H1 (cell line): ENCODE data around the gene INVS. TPM values are rescaled to one million over a fixed set of nuclear protein-coding genes. Genes with fewer than 3 reads are reported as not detected.

Source experiments
- CTCF ChIA-PET: fragments of 300-600 bp; sonication (Branson Sonifier 250); formaldehyde crosslinking; loops from one replicate; lab custom pipeline; 2021; ENCODE audit not compliant: partially characterized antibody; lab: Charles Lee
- POLR2A ChIA-PET: fragments of 300-600 bp; sonication (Branson Sonifier 250); formaldehyde crosslinking; loops from one replicate; lab custom pipeline; 2021; ENCODE audit warnings: inconsistent platforms; ENCODE audit not compliant: partially characterized antibody; lab: Charles Lee
- DNase-seq, 2 experiments: peaks; one replicate each; pipeline versions ENCODE4 v3.0.0 to v3.0.0-alpha.2; 2010 to 2022; ENCODE audit warnings: low spot score in 2 of 2, low read depth in 1 of 2, mixed read lengths in 1 of 2
- FAIRE-seq: peaks from 2 replicates; lab custom pipeline; 2011; peaks lifted over from hg19 to GRCh38; lab: Jason Lieb, UNC
- H2AFZ ChIP-seq: 2 replicates; pipeline ENCODE4 v1.8.1; 2012; ENCODE audit warnings: low read length, inconsistent platforms
- H2AK5ac ChIP-seq: 2 replicates; pipeline ENCODE4 v1.6.1; 2013; ENCODE audit warnings: low read depth, low read length
- H2BK120ac ChIP-seq: replicated peaks from 2 replicates; pipeline ENCODE3; 2013; ENCODE audit warnings: low read depth, low read length, inconsistent platforms
- H2BK12ac ChIP-seq: 2 replicates; pipeline ENCODE4 v1.6.1; 2013; ENCODE audit warnings: low read depth, low read length
- H2BK15ac ChIP-seq: 2 replicates; pipeline ENCODE4 v1.6.1; 2013; ENCODE audit warnings: low read length
- H2BK20ac ChIP-seq: 2 replicates; pipeline ENCODE4 v1.6.1; 2013; ENCODE audit warnings: low read length
- H2BK5ac ChIP-seq: 2 replicates; pipeline ENCODE4 v1.6.1; 2013; ENCODE audit warnings: low read depth, low read length
- H3K14ac ChIP-seq: 2 replicates; pipeline ENCODE4 v1.6.1; 2013; ENCODE audit warnings: inconsistent platforms; ENCODE audit not compliant: insufficient read length
- H3K18ac ChIP-seq: 2 replicates; pipeline ENCODE4 v1.6.1; 2013; ENCODE audit warnings: low read length; ENCODE audit errors: extremely low read depth
- H3K23ac ChIP-seq: 2 replicates; pipeline ENCODE4 v1.6.1; 2013; ENCODE audit warnings: inconsistent platforms; ENCODE audit not compliant: insufficient read length
- H3K23me2 ChIP-seq: 2 replicates; pipeline ENCODE4 v1.6.1; 2013; ENCODE audit warnings: low read depth, low read length
- H3K27ac ChIP-seq: 2 replicates; pipeline ENCODE4 v1.6.1; 2011; ENCODE audit warnings: low read depth, low read length, inconsistent platforms
- H3K27me3 ChIP-seq, 4 experiments: replicated peaks in 1 of 4; 1 replicate in 1 of 4; 2 replicates in 3 of 4; pipeline versions ENCODE4 v1.6.1 to v1.8.1; 2011 to 2013; ENCODE audit warnings: low read length in 3 of 4, mild to moderate bottlenecking in 3 of 4, inconsistent platforms in 2 of 4, mixed read lengths in 2 of 4, moderate library complexity in 1 of 4; ENCODE audit not compliant: control insufficient read depth in 3 of 4, insufficient read depth in 3 of 4; ENCODE audit errors: extremely low read depth in 1 of 4
- H3K36me3 ChIP-seq, 4 experiments: 2 replicates each; pipeline versions ENCODE4 v1.6.1 to v1.8.1; 2011 to 2013; ENCODE audit warnings: mild to moderate bottlenecking in 4 of 4, low read length in 3 of 4, moderate library complexity in 2 of 4, control low read depth in 1 of 4, inconsistent platforms in 1 of 4; ENCODE audit not compliant: insufficient read depth in 4 of 4, control insufficient read depth in 2 of 4
- H3K4ac ChIP-seq: replicated peaks from 2 replicates; pipeline ENCODE3; 2013; ENCODE audit warnings: low read length, low read depth, mixed read lengths, inconsistent platforms; ENCODE audit not compliant: insufficient read length
- H3K4me1 ChIP-seq, 4 experiments: replicated peaks in 1 of 4; 1 replicate in 1 of 4; 2 replicates in 3 of 4; pipeline versions ENCODE4 v1.6.1 to v1.8.1; 2011 to 2013; ENCODE audit warnings: low read length in 3 of 4, inconsistent platforms in 2 of 4, mixed read lengths in 1 of 4; ENCODE audit not compliant: insufficient read depth in 4 of 4, control insufficient read depth in 3 of 4
- H3K4me2 ChIP-seq, 2 experiments: 2 replicates each; pipeline versions ENCODE4 v1.6.1 to v1.8.1; 2011 to 2013; ENCODE audit warnings: low read depth in 2 of 2, low read length in 2 of 2, control low read depth in 1 of 2, inconsistent platforms in 1 of 2, mild to moderate bottlenecking in 1 of 2; ENCODE audit not compliant: insufficient read depth in 1 of 2
- H3K4me3 ChIP-seq, 4 experiments: fragments of 200-600, 300-600 bp in 1 of 4; sonication (generic), shearing (Covaris generic), sonication (Bioruptor Twin) in 1 of 4; 2 replicates each; pipeline versions ENCODE4 v1.5.1 to v1.8.1; 2011 to 2016; ENCODE audit warnings: low read length in 4 of 4, low read depth in 3 of 4, control low read depth in 2 of 4, inconsistent platforms in 2 of 4, mild to moderate bottlenecking in 2 of 4, mixed read lengths in 1 of 4, moderate library complexity in 1 of 4; ENCODE audit not compliant: insufficient read depth in 2 of 4; ENCODE audit errors: extremely low read depth in 1 of 4
- H3K56ac ChIP-seq: replicated peaks from 2 replicates; pipeline ENCODE3; 2013; ENCODE audit warnings: low read depth, mild to moderate bottlenecking, mixed read lengths, low read length, inconsistent platforms; ENCODE audit not compliant: insufficient read length
- H3K79me1 ChIP-seq: 2 replicates; pipeline ENCODE4 v1.6.1; 2013; ENCODE audit warnings: low read depth, low read length, control low read depth
- H3K79me2 ChIP-seq, 2 experiments: 2 replicates each; pipeline versions ENCODE4 v1.6.1 to v1.8.1; 2012 to 2013; ENCODE audit warnings: low read length in 2 of 2, mild to moderate bottlenecking in 2 of 2, inconsistent platforms in 1 of 2; ENCODE audit not compliant: insufficient read depth in 2 of 2, control insufficient read depth in 1 of 2
- H3K9ac ChIP-seq, 4 experiments: replicated peaks in 1 of 4; 1 replicate in 1 of 4; 2 replicates in 3 of 4; pipeline versions ENCODE4 v1.6.1 to v1.8.1; 2011 to 2013; ENCODE audit warnings: low read depth in 3 of 4, low read length in 3 of 4, control low read depth in 2 of 4, mild to moderate bottlenecking in 2 of 4, moderate library complexity in 2 of 4, inconsistent platforms in 1 of 4; ENCODE audit errors: extremely low read depth in 1 of 4
- H3K9me3 ChIP-seq, 2 experiments: 2 replicates each; pipeline versions ENCODE4 v1.6.1 to v1.8.1; 2012 to 2013; ENCODE audit warnings: mild to moderate bottlenecking in 2 of 2, moderate library complexity in 2 of 2, control low read depth in 1 of 2, inconsistent platforms in 1 of 2, low read depth in 1 of 2, low read length in 1 of 2, mixed read lengths in 1 of 2; ENCODE audit not compliant: insufficient read depth in 2 of 2
- H4K20me1 ChIP-seq, 2 experiments: replicated peaks in 1 of 2; 2 replicates each; pipeline versions ENCODE3 to v1.8.1; 2011 to 2013; ENCODE audit warnings: inconsistent platforms in 2 of 2, low read length in 2 of 2, mild to moderate bottlenecking in 1 of 2; ENCODE audit not compliant: insufficient read depth in 2 of 2, control insufficient read depth in 1 of 2
- H4K5ac ChIP-seq: 2 replicates; pipeline ENCODE4 v1.6.1; 2013; ENCODE audit warnings: low read length, low read depth, mixed read lengths, inconsistent platforms; ENCODE audit not compliant: insufficient read length
- H4K8ac ChIP-seq: 2 replicates; pipeline ENCODE4 v1.8.0; 2013; ENCODE audit warnings: mild to moderate bottlenecking, moderate library complexity, low read length, inconsistent platforms; ENCODE audit not compliant: insufficient read depth; ENCODE audit errors: extremely low read depth
- H4K91ac ChIP-seq: replicated peaks from 2 replicates; pipeline ENCODE3; 2013; ENCODE audit warnings: low read length, mixed read lengths, inconsistent platforms; ENCODE audit not compliant: insufficient read length
- CBX5 ChIP-seq: fragments of 300-800, 300-1000 bp; sonication (generic); IDR thresholded peaks from 2 replicates; pipeline ENCODE4 v1.7.1; 2016; ENCODE audit warnings: antibody characterized with exemption, low read length, low read depth
- CEBPB ChIP-seq: IDR thresholded peaks from 2 replicates; pipeline ENCODE4 v1.6.1; 2012; ENCODE audit warnings: low read depth, low read length
- CHD1 ChIP-seq: IDR thresholded peaks from 2 replicates; pipeline ENCODE4 v1.6.1; 2012; ENCODE audit warnings: low read depth, low read length, improper control_type of control experiment
- EZH2 ChIP-seq: fragments of 200-600 bp; sonication (generic); IDR thresholded peaks from 2 replicates; pipeline ENCODE4 v1.7.1; 2012; ENCODE audit warnings: low read depth, mild to moderate bottlenecking, moderate library complexity, low read length, inconsistent platforms; ENCODE audit not compliant: severe bottlenecking
- JUN ChIP-seq: IDR thresholded peaks from 2 replicates; pipeline ENCODE4 v1.6.1; 2011; ENCODE audit warnings: low read depth, mild to moderate bottlenecking, improper control_type of control experiment, low read length
- MAFK ChIP-seq: IDR thresholded peaks from 2 replicates; pipeline ENCODE4 v1.6.1; 2012; ENCODE audit warnings: low read depth, mild to moderate bottlenecking, improper control_type of control experiment, low read length
- NRF1 ChIP-seq: IDR thresholded peaks from 2 replicates; pipeline ENCODE4 v1.6.1; 2011; ENCODE audit warnings: mild to moderate bottlenecking, low read depth, low read length, improper control_type of control experiment
- PHF8 ChIP-seq: fragments of 200-600 bp; sonication (generic); conservative IDR thresholded peaks from 2 replicates; pipeline ENCODE4 v1.7.1; 2012; ENCODE audit warnings: low read depth, mild to moderate bottlenecking, inconsistent platforms, low read length, moderate library complexity
- RNF2 ChIP-seq: fragments of 200-900, 300-1000 bp; sonication (generic); IDR thresholded peaks from 2 replicates; pipeline ENCODE4 v1.7.1; 2016; ENCODE audit warnings: borderline replicate concordance, low read depth, mild to moderate bottlenecking, antibody characterized with exemption, low read length; ENCODE audit not compliant: poor library complexity, severe bottlenecking; ENCODE audit errors: missing control alignments
- RXRA ChIP-seq: IDR thresholded peaks from 2 replicates; pipeline ENCODE4 v1.6.1; 2011; ENCODE audit warnings: low read depth, mild to moderate bottlenecking, low read length, moderate library complexity; ENCODE audit not compliant: insufficient read depth
- SP2 ChIP-seq: IDR thresholded peaks from 2 replicates; pipeline ENCODE4 v1.6.1; 2012; ENCODE audit warnings: mild to moderate bottlenecking, low read length, inconsistent platforms
- TEAD4 ChIP-seq: IDR thresholded peaks from 2 replicates; pipeline ENCODE4 v1.6.1; 2012; ENCODE audit warnings: low read depth, low read length, inconsistent platforms, mixed read lengths
- WGBS, 2 experiments: shearing (Covaris generic) in 1 of 2; methylation state at CpG; one replicate each; pipeline versions ENCODE4 v1.1.6 to v1.1.7; 2013 to 2015; ENCODE audit warnings: low lambda C conversion rate in 2 of 2, mixed read lengths in 2 of 2, inconsistent platforms in 1 of 2, low coverage in 1 of 2, missing lambda C conversion rate in 1 of 2; ENCODE audit not compliant: insufficient replicate concordance in 2 of 2, insufficient coverage in 1 of 2, insufficient read length in 1 of 2; ENCODE audit errors: extremely low coverage in 1 of 2, missing lambda C conversion rate in 1 of 2; 5-methylcytosine and 5-hydroxymethylcytosine counted together
- polyA plus RNA-seq, 7 experiments: library from polyadenylated mRNA; depleted of rRNA in 3 of 7; stranded (reverse) in 5 of 7; unstranded in 2 of 7; fragments of >200 nt in 5 of 7; fragments of 200-250 nt in 2 of 7; gene quantifications; 1 replicate in 5 of 7; 2 replicates in 1 of 7; 4 replicates in 1 of 7; pipeline versions ENCODE4 v1.2.1 to v1.2.3, GENCODE V29; 2011 to 2013; ENCODE audit warnings: missing spikeins in 2 of 7, mixed read lengths in 2 of 7
- total RNA-seq: library from RNA; stranded (reverse); fragmentation: NEBNext Ultra II Directional; extraction: Animal tissue kit (Norgen Biotek cat#: 25700); gene quantifications from 2 replicates; pipeline ENCODE4 v1.2.1, GENCODE V29; 2021
- TF ChIP-seq, protein P1 (sequence below): IDR thresholded peaks from 2 replicates; pipeline ENCODE4 v1.6.1; 2011; ENCODE audit warnings: low read length, improper control_type of control experiment

Gene INVS
- total and polyA plus RNA-seq, 2 of the 8 experiments (the other 6 are each of a cell fraction or from before 2014, with no cell fraction given) = 4.1 to 6.9 TPM

GRCh38 chr9:100317706-100318105, 218.7 kb downstream of the INVS start:
- H3K4me1 ChIP-seq = no peaks in the 10 kb centered on the region
- DNase-seq (no peak), FAIRE-seq (no peak)
- H2BK120ac ChIP-seq = no peak overlapping the region
- H2BK15ac ChIP-seq = no peak overlapping the region
- no peak overlapping the region for H2BK12ac ChIP-seq
- H4K8ac ChIP-seq = no peak overlapping the region
- no peak overlapping the region for H3K23ac ChIP-seq
- peaks cover 0 to 75% of the 10 kb centered on the region in 2 experiments; a peak in 3 of 4 replicates for H3K79me2 ChIP-seq
- no peak overlapping the region for H3K56ac ChIP-seq
- H4K20me1 ChIP-seq = peaks cover 2% of the 10 kb centered on the region in 2 experiments
- H3K4ac ChIP-seq = no peak overlapping the region
- CTCF ChIA-PET = interaction anchor here (1.0 kb wide), 1 partner anchor 10 kb away, joined by 4 read pairs; no protein-coding TSS in a partner anchor
- no peak overlapping the region for H3K18ac ChIP-seq
- H3K36me3 ChIP-seq = peaks cover 3 to 61% (median 27%) of the 10 kb centered on the region in 4 experiments; a peak in 7 of 8 replicates
- no peak overlapping the region for H4K5ac ChIP-seq
- no peak overlapping the region for H3K4me3 ChIP-seq
- WGBS, 2 experiments = 100% methylated on average over 1 of the region's 1 CpG; no CpG with 5 or more reads in 1 of the 2 experiments
- H3K9me3 ChIP-seq = no peaks in the 10 kb centered on the region
- no peaks in the 10 kb centered on the region for H3K23me2 ChIP-seq
- no peak overlapping the region for H2BK20ac ChIP-seq
- no peak overlapping the region for H2BK5ac ChIP-seq
- H3K79me1 ChIP-seq = no peaks in the 10 kb centered on the region
- no peak overlapping the region for H3K14ac ChIP-seq
- no peak overlapping the region for H3K4me2 ChIP-seq
- H3K27me3 ChIP-seq = no peaks in the 10 kb centered on the region
- POLR2A ChIA-PET = no interaction called here
- no peak overlapping the region for H2AFZ ChIP-seq
- no peak overlapping the region for H4K91ac ChIP-seq
- no peak overlapping the region for H2AK5ac ChIP-seq
- H3K9ac ChIP-seq = no peak overlapping the region
- no peak overlapping the region for H3K27ac ChIP-seq
- TF ChIP-seq, protein P1, sequence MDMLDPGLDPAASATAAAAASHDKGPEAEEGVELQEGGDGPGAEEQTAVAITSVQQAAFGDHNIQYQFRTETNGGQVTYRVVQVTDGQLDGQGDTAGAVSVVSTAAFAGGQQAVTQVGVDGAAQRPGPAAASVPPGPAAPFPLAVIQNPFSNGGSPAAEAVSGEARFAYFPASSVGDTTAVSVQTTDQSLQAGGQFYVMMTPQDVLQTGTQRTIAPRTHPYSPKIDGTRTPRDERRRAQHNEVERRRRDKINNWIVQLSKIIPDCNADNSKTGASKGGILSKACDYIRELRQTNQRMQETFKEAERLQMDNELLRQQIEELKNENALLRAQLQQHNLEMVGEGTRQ = no peak
- no peak for TF ChIP-seq SP2
- no peak for TF ChIP-seq CEBPB
- no peak for TF ChIP-seq NRF1
- no peak for TF ChIP-seq CBX5
- TF ChIP-seq EZH2 = no peak
- no peak for TF ChIP-seq MAFK
- no peak for TF ChIP-seq JUN
- no peak for TF ChIP-seq CHD1
- TF ChIP-seq TEAD4 = no peak
- no peak for TF ChIP-seq PHF8
- TF ChIP-seq RNF2 = no peak
- TF ChIP-seq RXRA = no peak
